Uterus (tissue), 2 donors: ENCODE results near the gene DDX42.
"Not testable (repeated sequence)": the region's sequence is repeated elsewhere in the genome, so short reads cannot be mapped to it uniquely, and the experiment has no call there.

Source experiments
- CTCF ChIP-seq, 4 experiments: fragments of 200-600 bp in 2 of 4; fragments of 450-650 bp in 2 of 4; sonication (generic) in 2 of 4; IDR thresholded peaks; one replicate each; pipeline ENCODE4 v1.5.1; 2016 to 2019; ENCODE audit warnings: antibody characterized with exemption in 4 of 4, mild to moderate bottlenecking in 2 of 4, moderate library complexity in 1 of 4
- POLR2A ChIP-seq, 2 donors: fragments of 450-650 bp; IDR thresholded peaks; one replicate each; pipeline ENCODE4 v1.6.1; 2016; ENCODE audit warnings: antibody characterized with exemption in 2 of 2, mild to moderate bottlenecking in 1 of 2, moderate library complexity in 1 of 2

- TF ChIP-seq CTCF, POLR2A (IDR thresholded peaks at IDR 0.05): not testable (repeated sequence)
These were observed 82.5 kb downstream of the DDX42 start for GRCh38 chr17:63856425-63856824.
